ENCODE measurements around the gene INTS7. TPM values are rescaled to one million over a fixed set of nuclear protein-coding genes. Genes with fewer than 3 reads are reported as not detected.

Gene INTS7
- total and polyA plus RNA-seq, 2 experiments from 2014 or later: 11.8 to 15.5 TPM

- no peak for DNase-seq (ENCODE audit: low spot score)
- Histone ChIP-seq H3K4me2 (no peak overlapping the region), H3K9me2 (replicated peaks; ENCODE audit: insufficient read depth) (no peaks in the 10 kb centered on the region), H3K79me2 (no peaks in the 10 kb centered on the region), H3K27ac (no peak overlapping the region), H3K27me3 (no peaks in the 10 kb centered on the region), H2AFZ (no peak overlapping the region), H3K4me3 (no peak overlapping the region), H3K4me1 (ENCODE audit: insufficient read depth) (peaks cover 6% of the 10 kb centered on the region), H3K9me3 (ENCODE audit: low read depth) (no peaks in the 10 kb centered on the region), H3K36me3 (replicated peaks; ENCODE audit: insufficient read depth, low read depth) (no peaks in the 10 kb centered on the region), H4K20me1 (ENCODE audit: insufficient read depth, poor library complexity, severe bottlenecking) (no peaks in the 10 kb centered on the region)
- WGBS (ENCODE audit: low lambda C conversion rate, missing lambda C conversion rate): 69% methylated on average over 5 of the region's 5 CpGs
- TF ChIP-seq EZH2phosphoT487 (IDR thresholded peaks at IDR 0.05; ENCODE audit: low read depth, severe bottlenecking, unreplicated experiment): no peak
These were observed 142.1 kb downstream of the INTS7 start for GRCh38 chr1:211893260-211893659.

- no peak overlapping the region for H2AFZ ChIP-seq
- WGBS (ENCODE audit: low lambda C conversion rate, missing lambda C conversion rate): 85% methylated on average over 3 of the region's 3 CpGs
- TF ChIP-seq EZH2phosphoT487 (IDR thresholded peaks at IDR 0.05; ENCODE audit: low read depth, severe bottlenecking, unreplicated experiment): no peak
- no peak for TF ChIP-seq CTCF (IDR thresholded peaks at IDR 0.05; ENCODE audit: poor library complexity)
- TF ChIP-seq EZH2 (IDR thresholded peaks at IDR 0.05; ENCODE audit: borderline replicate concordance): no peak
- no peaks in the 10 kb centered on the region for H3K9me2 ChIP-seq (replicated peaks; ENCODE audit: insufficient read depth)
- H4K20me1 ChIP-seq (ENCODE audit: insufficient read depth, poor library complexity, severe bottlenecking): no peaks in the 10 kb centered on the region
- peaks cover 6% of the 10 kb centered on the region for H3K4me1 ChIP-seq (ENCODE audit: insufficient read depth)
- no peak overlapping the region for H3K4me2 ChIP-seq
- DNase-seq (ENCODE audit: low spot score): no peak
- H3K36me3 ChIP-seq (replicated peaks; ENCODE audit: insufficient read depth, low read depth): no peaks in the 10 kb centered on the region
- no peaks in the 10 kb centered on the region for H3K79me2 ChIP-seq
- no peaks in the 10 kb centered on the region for H3K27me3 ChIP-seq
- no peak overlapping the region for H3K27ac ChIP-seq
- no peaks in the 10 kb centered on the region for H3K9me3 ChIP-seq (ENCODE audit: low read depth)
- no peak overlapping the region for H3K4me3 ChIP-seq
These were observed 142.8 kb downstream of the INTS7 start for GRCh38 chr1:211892577-211892976.

GRCh38 chr1:211891708-211892107, 143.6 kb downstream of the INTS7 start:
- no peak for DNase-seq (ENCODE audit: low spot score)
- peaks cover 6% of the 10 kb centered on the region for H3K4me1 ChIP-seq (ENCODE audit: insufficient read depth)
- no peaks in the 10 kb centered on the region for H4K20me1 ChIP-seq (ENCODE audit: insufficient read depth, poor library complexity, severe bottlenecking)
- H3K9me2 ChIP-seq (replicated peaks; ENCODE audit: insufficient read depth): no peaks in the 10 kb centered on the region
- H3K9me3 ChIP-seq (ENCODE audit: low read depth): no peaks in the 10 kb centered on the region
- H2AFZ ChIP-seq: no peak overlapping the region
- no peak overlapping the region for H3K27ac ChIP-seq
- no peak overlapping the region for H3K4me3 ChIP-seq
- no peak overlapping the region for H3K4me2 ChIP-seq
- WGBS (ENCODE audit: low lambda C conversion rate, missing lambda C conversion rate): 62% methylated on average over 1 of the region's 1 CpG
- H3K79me2 ChIP-seq: no peaks in the 10 kb centered on the region
- H3K27me3 ChIP-seq: no peaks in the 10 kb centered on the region
- TF ChIP-seq EZH2phosphoT487 (IDR thresholded peaks at IDR 0.05; ENCODE audit: low read depth, severe bottlenecking, unreplicated experiment): no peak
- TF ChIP-seq EZH2 (IDR thresholded peaks at IDR 0.05; ENCODE audit: borderline replicate concordance): no peak
- no peak for TF ChIP-seq CTCF (IDR thresholded peaks at IDR 0.05; ENCODE audit: poor library complexity)
- H3K36me3 ChIP-seq (replicated peaks; ENCODE audit: insufficient read depth, low read depth): no peaks in the 10 kb centered on the region

Small RNA genes lying within 50 kb of the gene (microRNA-seq; reads per million reads assigned to microRNA genes)
- not detected for gene MIR3122

Small RNA genes lying within 50 kb of the gene (small RNA-seq; reads per million reads assigned to genes)
- gene MIR3122: not detected
- not detected for gene RF00568

Other genes with a start within 250 kb of the INTS7 start
- gene LPGAT1, start 204.8 kb downstream of the INTS7 start, total RNA-seq: 73.7 and 92.1 TPM in 2 replicates
- 25.3 and 36.4 TPM in 2 replicates for gene LPGAT1, start 204.8 kb downstream of the INTS7 start, polyA plus RNA-seq
- gene DTL, start 191 bp upstream of the INTS7 start, total RNA-seq: 5.7 and 6.7 TPM in 2 replicates
- 1.2 and 3.1 TPM in 2 replicates for gene DTL, start 191 bp upstream of the INTS7 start, polyA plus RNA-seq
- gene PPP2R5A, start 249.9 kb upstream of the INTS7 start, total RNA-seq: 40.2 and 40.5 TPM in 2 replicates
- 19.9 and 22.0 TPM in 2 replicates for gene PPP2R5A, start 249.9 kb upstream of the INTS7 start, polyA plus RNA-seq